Astrocyte of the spinal cord (primary cell): Measurements from ENCODE around the gene SNRPD1.
"Not testable (repeated sequence)": the region's sequence is repeated elsewhere in the genome, so short reads cannot be mapped to it uniquely, and the experiment has no call there.

ENCODE experiments used
- DNase-seq: peaks from one replicate; pipeline ENCODE4 v3.0.0; 2011; ENCODE audit warnings: low read depth, low spot score
- H3K4me3 ChIP-seq: 2 replicates; pipeline ENCODE4 v1.5.1; 2011; ENCODE audit warnings: low read depth, mild to moderate bottlenecking, low read length, moderate library complexity
- CTCF ChIP-seq: IDR thresholded peaks from 2 replicates; pipeline ENCODE4 v1.5.1; 2012; ENCODE audit warnings: low read depth, mild to moderate bottlenecking, low read length, inconsistent platforms
- in situ Hi-C: cut with HindIII; loops from 2 replicates; pipeline ENCODE4 v1.10.0; 2017; ENCODE audit warnings: low sequenced_read_pairs

SNRPD1 gene

GRCh38 chr18:21664069-21664468 lies 52.0 kb downstream of the SNRPD1 start:
- no peak overlapping the region for H3K4me3 ChIP-seq
- no peak for TF ChIP-seq CTCF
- DNase-seq, result no peak
- in situ Hi-C loops, result no loop called here

- no peak for DNase-seq
- no peak for TF ChIP-seq CTCF
- in situ Hi-C loops, result no loop called here
- H3K4me3 ChIP-seq, result no peak overlapping the region
These were observed 57.7 kb downstream of the SNRPD1 start for GRCh38 chr18:21669736-21670285.

DNA sequence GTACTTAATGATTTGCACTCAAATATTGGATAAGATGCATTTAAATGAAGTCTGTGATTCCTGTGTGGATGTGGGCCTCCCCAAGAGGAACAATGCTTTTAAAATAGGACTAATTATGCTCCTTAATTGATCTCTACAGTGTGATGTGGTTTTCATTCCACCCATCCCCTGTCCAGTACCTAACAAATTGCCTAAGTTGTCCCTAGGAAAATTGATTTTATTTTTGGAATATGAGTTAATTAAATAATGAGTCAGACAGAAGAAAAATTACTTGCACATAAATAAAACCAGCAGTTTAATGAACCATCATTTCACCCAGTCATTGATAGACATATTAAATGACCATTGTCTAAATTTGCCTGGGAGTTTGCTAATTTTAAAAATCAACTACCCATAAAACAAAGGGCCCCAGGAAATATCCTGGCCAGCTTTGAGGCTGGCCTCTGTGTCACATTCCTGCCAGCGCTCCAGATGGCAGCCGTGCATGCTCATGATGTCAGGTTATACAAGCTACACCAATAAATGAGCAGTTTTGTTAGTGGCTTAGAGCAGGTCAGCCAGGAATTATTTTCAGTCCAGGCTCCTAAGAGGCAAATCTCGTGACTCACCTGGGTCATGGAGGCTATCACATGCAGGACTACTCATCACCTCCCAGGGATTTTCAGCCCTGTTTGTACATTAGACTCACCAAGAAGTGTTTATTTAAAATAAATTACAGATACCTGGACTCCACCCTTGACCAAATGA lies 60.6 kb downstream of the SNRPD1 start:
- DNase-seq, result peak; percentile 29
- TF ChIP-seq CTCF, result no peak
- in situ Hi-C loops, result no loop called here

GRCh38 chr18:21675354-21675753 lies 63.2 kb downstream of the SNRPD1 start:
- H3K4me3 ChIP-seq, in situ Hi-C loops, DNase-seq: not testable (repeated sequence)

More for the DNA sequence above, 60.6 kb downstream of the SNRPD1 start:
- H3K4me3 ChIP-seq, result no peak overlapping the region

DNA sequence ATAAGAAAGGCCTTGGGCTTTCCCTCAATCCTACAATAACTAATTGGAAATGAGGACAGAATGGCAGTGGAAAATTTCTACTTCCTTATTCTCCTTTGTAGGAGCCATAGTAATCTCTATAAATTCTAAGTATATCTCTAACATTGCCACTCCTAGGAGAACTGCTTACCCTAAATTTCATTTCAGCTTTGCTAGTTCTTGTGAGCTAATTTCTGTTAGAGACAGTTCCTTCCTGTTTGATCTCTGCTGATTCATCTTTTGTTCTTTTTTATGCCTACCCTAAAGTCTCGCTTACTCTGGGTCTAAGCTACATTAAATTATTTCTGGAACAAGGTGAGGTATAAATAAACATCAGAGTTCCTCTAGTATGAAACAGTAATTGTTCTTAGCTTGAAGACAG lies 66.7 kb downstream of the SNRPD1 start:
- DNase-seq, result no peak
- in situ Hi-C loops, result no loop called here
- no peak overlapping the region for H3K4me3 ChIP-seq
- TF ChIP-seq CTCF, result no peak

- DNase-seq, result no peak
- in situ Hi-C loops, result no loop called here
- TF ChIP-seq CTCF, result no peak
- no peak overlapping the region for H3K4me3 ChIP-seq
These were observed 68.0 kb downstream of the SNRPD1 start for GRCh38 chr18:21680161-21680560.

DNA sequence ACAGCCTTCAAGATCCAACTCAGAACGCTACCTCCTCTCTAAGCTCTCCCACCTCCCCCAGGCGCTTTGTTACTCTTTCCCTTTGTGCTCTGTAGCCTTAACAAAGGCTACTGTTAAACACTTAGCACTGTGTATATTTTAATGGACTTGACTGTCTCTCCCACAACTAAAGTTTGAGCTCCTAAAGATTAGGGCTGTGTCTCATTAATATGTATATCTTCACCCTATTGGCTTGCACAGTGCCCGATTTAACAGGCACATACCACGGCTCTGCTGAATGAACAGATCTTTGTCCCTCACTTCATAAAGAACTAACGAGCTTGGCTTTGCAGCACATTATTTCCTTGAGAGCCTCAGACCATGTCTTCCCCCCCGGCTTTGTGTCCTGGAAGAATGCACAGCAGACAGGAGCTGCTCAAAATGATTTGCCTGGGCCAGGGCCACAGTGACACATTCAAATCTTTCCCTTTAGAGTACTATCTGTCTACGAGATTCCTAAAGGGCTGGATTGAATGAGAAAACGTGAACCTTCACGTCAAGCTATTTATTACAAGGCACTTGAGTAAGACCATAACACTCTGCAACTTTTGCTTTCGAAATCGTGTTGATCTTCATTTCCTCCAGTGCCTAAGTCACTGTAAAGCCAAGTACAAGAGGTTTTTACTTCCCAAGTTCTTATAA lies 70.4 kb downstream of the SNRPD1 start:
- in situ Hi-C loops, result no loop called here
- TF ChIP-seq CTCF, result no peak
- peak overlapping the region; percentile 16 for H3K4me3 ChIP-seq
- peak; percentile 72 for DNase-seq
